NCI-H2029 (cell line): ENCODE measurements around the gene MON1A.
A peak's percentile ranks its signal among the peaks of the same experiment; 100 is the strongest.
"Not testable (repeated sequence)": the region's sequence is repeated elsewhere in the genome, so short reads cannot be mapped to it uniquely, and the experiment has no call there.

Source experiments
- DNase-seq: peaks from one replicate; lab custom pipeline; 2025; lab: John Stamatoyannopoulos, UW

The MON1A gene, protein sequence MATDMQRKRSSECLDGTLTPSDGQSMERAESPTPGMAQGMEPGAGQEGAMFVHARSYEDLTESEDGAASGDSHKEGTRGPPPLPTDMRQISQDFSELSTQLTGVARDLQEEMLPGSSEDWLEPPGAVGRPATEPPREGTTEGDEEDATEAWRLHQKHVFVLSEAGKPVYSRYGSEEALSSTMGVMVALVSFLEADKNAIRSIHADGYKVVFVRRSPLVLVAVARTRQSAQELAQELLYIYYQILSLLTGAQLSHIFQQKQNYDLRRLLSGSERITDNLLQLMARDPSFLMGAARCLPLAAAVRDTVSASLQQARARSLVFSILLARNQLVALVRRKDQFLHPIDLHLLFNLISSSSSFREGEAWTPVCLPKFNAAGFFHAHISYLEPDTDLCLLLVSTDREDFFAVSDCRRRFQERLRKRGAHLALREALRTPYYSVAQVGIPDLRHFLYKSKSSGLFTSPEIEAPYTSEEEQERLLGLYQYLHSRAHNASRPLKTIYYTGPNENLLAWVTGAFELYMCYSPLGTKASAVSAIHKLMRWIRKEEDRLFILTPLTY

GRCh38 chr3:49929291-49930167, at the start of gene MON1A:
Gene MON1A, minus strand, starts transcription at chr3:49929811. Its CDS starts 16,465 bp downstream, at chr3:49913346.
- peak; percentile 72 for DNase-seq

DNA sequence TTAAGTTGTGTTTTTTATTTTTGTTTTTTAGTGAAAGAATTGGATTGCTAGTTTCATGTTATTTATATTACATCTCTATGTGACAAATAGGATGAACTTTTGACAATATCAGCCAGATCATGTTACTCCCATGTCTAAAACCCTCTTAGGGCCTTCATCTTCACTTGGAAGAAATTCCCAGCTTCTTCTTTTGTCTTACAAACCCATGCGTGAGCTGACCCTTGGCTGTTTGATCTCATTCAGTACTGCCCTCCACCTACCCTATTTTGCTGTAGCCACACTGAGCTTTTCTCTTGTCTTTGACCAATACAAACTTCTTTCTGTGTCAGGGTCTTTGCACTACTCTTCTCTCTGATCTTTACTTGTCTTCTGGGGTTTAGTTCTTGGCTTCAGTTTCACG, 47.3 kb upstream of the MON1A start:
- no peak for DNase-seq

DNA sequence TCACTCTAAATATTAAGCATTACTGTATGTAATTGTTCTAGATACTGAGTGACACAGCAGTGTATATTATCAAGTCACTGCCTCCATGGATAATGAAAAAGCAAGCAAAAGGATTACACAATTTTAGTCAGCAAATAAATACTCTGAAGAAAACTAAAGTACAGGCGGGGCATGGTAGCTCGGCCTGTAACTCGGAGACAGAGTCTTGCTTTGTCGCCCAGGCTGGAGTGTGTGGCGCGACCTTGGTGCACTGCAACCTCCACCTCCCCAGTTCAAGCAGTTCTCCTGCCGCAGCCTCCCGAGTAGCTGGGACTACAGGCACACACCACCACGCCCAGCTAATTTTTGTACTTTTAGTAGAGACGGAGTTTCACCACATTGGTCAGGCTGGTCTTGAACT, 43.0 kb upstream of the MON1A start:
- DNase-seq: no peak

GRCh38 chr3:49968346-49968745, 38.7 kb upstream of the MON1A start:
- DNase-seq: no peak

DNA sequence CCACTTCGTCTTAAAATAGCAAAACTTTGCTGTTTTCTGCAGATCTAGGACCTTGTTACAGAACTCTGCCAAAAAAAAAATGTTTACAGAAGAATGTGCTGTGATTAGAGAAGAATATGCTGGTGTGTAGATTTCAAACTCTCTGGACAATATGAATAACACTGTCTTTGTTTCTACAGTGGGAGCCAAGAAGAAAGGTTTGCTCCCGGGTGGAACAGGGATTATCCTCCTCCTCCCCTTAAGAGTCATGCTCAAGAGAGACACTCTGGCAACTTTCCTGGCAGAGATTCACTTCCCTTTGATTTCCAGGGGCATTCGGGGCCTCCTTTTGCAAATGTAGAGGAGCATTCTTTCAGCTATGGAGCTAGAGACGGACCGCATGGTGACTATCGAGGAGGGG, 37.7 kb upstream of the MON1A start:
- DNase-seq: no peak

DNA sequence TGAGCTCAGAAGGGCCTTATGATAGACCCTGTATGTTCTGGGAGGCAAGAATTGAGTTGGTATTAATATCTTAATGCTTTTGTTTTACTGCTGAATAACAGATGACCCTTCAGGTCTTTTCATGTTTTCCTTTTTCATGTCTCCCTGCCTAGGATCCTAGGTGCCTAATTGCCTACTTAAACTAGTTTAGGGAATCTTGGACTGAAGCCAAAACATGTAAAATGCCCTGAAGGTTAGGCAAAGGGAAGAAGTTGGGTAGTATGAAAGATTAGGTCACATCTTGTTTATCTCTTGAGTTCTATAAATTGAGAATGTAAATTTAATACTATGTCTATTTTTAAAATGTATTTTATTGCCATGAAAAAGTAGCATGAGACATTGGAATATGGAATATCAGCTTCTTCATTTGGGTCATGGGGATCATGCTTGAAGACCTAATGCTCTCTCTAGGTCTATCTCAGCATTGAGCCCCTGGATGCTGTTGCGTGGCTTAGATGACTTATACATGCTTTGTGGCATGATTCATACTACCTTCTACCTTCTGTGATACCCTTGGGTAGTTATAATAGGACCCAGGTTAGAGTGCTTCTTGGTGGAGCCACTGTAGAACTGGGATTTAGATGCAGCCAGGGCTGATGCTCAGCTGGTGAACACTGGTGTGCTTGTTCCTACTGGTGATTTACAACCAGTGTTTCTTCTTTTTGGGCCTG, 36.8 kb upstream of the MON1A start:
- no peak for DNase-seq

DNA sequence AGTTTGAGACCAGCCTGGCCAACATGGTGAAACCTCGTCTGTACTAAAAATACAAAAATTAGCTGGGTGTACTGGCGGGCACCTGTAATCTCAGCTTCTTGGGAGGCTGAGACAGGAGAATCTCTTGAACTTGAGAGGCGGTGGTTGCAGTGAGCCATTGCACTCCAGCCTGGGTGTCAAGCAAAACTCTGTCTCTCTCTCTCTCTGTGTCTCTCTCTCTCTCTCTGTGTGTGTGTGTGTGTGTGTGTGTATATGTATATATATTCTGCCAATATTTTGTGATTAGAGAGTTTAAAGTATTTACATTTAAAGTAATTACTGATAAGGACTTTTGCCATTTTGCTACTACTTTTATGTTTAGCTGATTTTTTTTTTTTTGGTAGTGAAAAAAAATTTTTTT, 26.0 kb upstream of the MON1A start:
- DNase-seq: no peak

- no peak for DNase-seq
These were observed 23.3 kb upstream of the MON1A start for GRCh38 chr3:49952924-49953323.

- no peak for DNase-seq
These were observed 13.0 kb upstream of the MON1A start for GRCh38 chr3:49942651-49943050.

- DNase-seq: no peak
These were observed 11.1 kb upstream of the MON1A start for GRCh38 chr3:49940667-49941249.

DNA sequence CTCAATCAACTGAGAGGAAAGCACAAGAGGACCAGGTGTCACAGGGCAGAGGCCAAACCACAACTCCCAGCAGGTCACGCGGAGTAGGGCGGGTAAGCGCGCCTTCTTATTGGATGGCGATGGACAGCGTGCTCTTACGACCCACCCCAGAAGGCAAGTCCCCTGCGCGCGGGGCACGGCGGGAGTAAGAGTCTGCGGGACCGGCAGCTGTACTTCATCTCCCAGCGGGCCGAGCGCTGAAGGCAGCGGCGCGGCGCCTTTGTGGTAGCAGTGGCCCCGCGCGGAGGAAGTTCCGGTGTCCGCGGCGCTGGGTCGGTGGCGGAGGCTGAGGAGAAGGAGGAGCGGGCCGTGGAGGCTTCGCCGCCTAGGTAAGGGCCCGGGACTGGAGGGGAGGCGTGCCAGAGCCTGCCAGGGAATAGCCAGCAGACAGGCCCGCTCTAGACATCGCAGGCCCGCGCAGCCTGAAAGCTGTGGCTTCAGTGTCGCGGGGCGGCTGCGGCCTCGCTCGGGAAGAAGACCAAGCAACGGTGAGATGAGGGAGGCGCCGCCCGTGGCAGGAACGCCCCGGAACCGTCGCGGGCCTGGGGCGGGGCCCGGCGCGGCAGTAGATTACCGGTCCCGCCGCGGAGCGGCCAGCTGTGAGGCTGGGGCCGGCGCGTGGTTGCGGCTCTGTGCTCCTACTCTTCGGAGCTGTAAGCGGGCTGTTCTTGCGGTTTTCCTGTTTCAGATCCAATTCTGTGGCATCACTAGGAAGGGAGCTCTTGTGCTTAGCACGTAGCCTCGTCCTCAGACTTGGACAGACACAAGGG, 10.5 kb upstream of the MON1A start, which contains the start of gene RBM6:
TSS of gene RBM6 (plus strand) at position 293 of the 809 bp plus-strand sequence. CDS start 22,492 bp downstream, outside the sequence.
- DNase-seq: peak; percentile 82

GRCh38 chr3:49937090-49937489, 7.5 kb upstream of the MON1A start:
- no peak for DNase-seq

GRCh38 chr3:49932281-49932680, 2.7 kb upstream of the MON1A start:
- not testable (repeated sequence) for DNase-seq

DNA sequence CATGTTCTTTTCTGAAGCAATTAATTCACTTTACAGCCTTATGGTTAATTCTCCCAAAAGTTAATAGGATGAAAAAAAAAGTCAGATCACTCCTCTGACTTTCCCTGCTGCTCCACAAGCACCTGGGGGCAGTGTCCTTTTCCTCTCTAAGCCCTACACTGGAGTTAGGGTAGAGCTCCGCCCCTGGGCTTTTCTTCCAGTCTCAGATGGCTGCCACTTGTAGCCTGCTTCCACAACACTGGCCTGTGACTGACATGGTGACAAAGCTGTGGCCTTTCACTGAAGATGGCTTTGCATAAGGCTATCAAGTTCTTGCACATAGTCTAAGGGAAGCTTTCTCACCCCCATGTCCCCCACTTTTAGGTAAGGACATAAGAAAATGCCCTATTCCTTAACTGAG, 1.3 kb upstream of the MON1A start:
- DNase-seq: no peak

GRCh38 chr3:49930168-49930690, 618 bp upstream of the MON1A start:
- no peak for DNase-seq

- DNase-seq: no peak
These were observed 1.1 kb downstream of the MON1A start for GRCh38 chr3:49928481-49929017.

DNA sequence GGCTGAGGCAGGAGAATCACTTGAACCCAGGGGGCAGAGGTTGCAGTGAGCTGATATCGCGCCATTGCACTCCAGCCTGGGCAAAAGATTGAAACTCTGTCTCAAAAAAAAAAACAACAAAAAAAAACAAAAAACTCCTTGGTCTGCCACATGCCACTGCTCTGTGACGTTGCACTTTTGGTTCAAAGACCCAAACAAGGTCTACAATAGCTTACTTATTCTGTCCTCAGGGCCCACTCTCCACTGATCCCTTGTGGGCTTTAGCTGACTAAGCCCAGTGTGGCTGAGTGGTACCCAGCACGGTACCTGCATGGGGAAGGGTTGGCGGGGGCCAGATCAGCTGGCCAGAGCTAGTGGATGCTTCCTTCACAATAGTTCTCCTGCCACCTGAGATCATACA, 1.8 kb downstream of the MON1A start:
- DNase-seq: no peak

GRCh38 chr3:49926117-49926728, 3.4 kb downstream of the MON1A start:
- no peak for DNase-seq

DNA sequence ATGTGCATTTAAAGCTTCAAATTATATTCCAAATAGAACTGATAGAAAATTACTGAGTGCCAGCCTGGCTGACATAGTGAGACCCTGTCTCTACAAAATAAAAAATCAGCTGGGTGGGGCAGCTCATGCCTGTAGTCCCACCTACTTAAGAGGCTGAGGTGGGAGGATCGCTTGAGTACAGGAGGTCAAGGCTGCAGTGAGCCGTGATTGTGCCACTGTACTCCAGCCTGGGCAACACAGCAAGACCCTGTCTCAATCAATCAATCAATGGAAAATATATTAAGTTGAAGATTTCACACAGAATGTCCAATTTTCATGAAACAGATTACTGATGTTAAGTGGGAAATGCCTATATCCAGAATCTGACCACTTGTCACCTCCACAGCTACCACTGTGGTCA, 4.1 kb downstream of the MON1A start:
- DNase-seq: no peak

GRCh38 chr3:49924683-49925082, 4.9 kb downstream of the MON1A start:
- no peak for DNase-seq
